ENCODE measurements around the gene RAB30.
"Not testable (repeated sequence)": the region's sequence is repeated elsewhere in the genome, so short reads cannot be mapped to it uniquely, and the experiment has no call there.

The RAB30 gene

GRCh38 chr11:82943430-82943829 is 128.3 kb downstream of the RAB30 start:
- not testable (repeated sequence) for DNase-seq (ENCODE audit: low spot score)

DNA sequence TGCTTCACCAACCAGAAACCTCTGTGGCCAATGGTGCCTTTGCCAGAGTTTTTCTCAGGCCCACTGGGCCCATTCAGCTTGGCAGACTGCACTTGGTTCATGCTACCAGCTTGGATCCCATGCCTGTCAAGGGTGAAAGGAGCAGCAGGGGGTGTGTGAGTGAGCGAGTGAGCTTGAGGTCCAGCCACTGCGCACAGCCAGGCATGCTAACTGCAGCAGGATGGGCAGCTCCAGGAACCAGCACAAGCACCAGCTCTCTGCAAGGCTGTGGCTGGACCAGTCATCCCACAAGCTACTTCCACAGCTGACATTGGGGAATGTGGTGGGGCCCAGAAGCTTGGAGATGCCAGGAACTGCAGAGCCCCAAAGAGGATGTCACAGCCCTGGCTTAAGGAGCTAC is 129.3 kb downstream of the RAB30 start:
- no peak for DNase-seq (ENCODE audit: low spot score)

DNA sequence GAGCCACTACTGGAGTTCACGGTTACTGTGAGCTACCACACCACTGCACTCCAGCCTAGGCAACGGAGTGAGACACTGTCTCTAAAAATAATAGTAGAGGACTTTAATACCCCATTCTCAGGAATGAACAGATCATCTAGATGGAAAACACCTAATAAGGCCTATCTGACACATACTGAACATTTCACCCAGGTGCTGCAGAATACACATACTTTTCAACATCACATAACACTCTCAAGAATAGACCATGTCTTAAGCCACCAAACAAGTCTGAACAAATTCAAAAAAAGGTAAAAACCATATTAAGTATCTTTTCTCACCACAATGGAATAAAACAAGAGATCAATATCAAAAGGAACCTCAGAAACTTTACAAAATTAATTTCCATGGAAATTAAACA is 132.2 kb downstream of the RAB30 start:
- DNase-seq (ENCODE audit: low spot score): no peak

- DNase-seq (ENCODE audit: low spot score): no peak
These were observed 134.1 kb downstream of the RAB30 start for GRCh38 chr11:82937554-82937953.

DNA sequence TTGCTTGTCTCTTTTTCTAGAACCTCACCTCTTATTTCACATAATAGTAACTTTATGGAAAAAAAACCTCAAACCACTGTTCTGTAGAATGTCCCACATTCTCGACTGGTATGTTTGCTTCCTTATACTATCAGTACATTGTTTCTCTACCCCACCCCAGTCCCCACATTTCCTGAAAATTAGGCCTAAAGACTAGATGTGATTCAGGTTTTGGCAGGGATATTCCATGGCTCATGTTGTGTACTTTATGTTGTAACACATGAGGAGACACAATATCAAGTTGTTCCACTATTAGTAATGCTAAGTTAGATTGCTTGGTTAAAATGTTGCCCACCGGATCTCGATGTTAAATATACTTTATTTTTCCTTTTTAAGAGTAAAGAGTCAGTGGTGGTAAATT is 135.4 kb downstream of the RAB30 start:
- DNase-seq (ENCODE audit: low spot score): no peak

DNA sequence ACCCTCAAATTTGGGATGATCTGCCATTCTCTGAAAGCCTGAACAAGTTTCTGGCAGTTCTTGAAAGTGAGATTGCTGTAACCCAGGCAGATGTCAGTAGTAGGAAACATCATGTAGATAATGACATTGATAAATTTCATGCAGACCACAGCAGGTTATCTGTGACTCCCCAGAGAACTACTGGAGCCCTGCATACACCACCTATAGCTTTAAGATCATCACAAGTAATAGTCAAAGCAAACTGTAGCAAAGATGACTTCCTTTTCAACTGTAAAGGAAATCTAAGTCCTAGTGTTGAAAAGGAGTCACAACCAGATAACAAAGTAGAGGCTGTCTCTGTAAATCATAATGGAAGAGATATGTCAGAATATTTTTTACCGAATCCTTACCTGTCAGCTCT is 139.1 kb downstream of the RAB30 start:
- DNase-seq (ENCODE audit: low spot score): no peak

GRCh38 chr11:82930734-82931133 is 141.0 kb downstream of the RAB30 start:
- DNase-seq (ENCODE audit: low spot score): no peak

DNA sequence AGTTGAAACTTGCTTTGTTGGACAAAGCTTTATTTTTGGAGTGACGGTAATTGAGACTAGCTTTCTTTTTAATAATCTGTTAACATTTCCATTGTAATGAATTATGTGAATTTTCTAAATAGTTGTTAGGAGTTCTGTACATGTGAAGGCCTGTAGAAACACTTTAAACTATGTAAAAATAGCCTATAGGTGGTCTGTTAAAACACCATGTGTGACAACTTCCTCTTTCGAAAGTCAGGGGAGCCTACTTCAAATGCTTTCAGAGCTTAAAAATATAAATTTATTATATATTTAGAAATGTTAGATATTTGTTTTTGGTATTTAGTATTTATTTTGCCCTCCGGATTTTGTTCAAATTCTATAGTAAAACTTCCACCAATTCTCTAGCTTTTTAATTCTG is 141.5 kb downstream of the RAB30 start:
- no peak for DNase-seq (ENCODE audit: low spot score)

DNA sequence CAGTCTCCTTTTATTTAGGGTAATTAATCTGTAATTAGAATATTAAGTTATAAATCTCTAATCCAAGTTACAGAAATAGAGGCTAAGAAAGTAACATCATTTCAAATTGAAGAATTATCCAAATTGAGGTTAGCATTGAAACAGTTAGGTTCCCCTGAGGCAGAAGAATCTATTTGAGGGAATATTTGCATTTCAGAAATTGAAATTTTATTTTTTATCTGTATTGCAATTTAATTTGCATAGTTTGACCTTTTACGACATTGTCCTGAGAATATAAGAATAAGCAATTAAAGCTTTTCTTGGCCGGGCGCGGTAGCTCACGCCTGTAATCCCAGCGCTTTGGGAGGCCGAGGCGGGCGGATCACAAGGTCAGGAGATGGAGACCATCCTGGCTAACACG is 142.6 kb downstream of the RAB30 start:
- DNase-seq (ENCODE audit: low spot score): no peak

DNA sequence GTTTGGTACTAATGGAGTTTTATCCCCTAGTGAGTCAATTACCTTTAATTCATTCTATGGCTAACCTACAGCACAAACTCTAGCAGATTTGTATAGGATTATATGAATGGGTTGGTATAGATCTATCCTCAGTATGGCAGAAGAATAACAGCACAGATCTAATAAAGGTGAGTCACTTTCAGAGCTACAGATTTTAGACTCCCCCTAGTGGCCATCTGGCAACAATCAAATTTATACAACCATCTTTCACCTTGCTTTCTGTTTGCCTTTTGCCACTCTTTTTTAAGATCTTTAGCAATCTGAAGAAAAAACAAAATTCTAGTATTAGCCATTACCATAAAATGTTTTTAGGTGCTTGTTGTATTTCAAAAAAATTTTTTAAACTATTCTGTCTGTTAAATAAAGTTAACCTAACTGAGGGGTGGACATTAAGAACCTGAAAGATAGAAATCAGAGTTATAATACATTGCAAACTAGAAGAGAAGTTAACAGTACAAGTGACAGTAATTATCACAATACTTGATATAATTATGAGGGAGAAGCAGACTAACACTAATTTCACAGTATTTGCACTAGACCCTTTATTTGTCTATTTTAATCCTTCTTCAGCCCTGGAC is 144.3 kb downstream of the RAB30 start:
- peak; percentile 69 for DNase-seq (ENCODE audit: low spot score)

DNA sequence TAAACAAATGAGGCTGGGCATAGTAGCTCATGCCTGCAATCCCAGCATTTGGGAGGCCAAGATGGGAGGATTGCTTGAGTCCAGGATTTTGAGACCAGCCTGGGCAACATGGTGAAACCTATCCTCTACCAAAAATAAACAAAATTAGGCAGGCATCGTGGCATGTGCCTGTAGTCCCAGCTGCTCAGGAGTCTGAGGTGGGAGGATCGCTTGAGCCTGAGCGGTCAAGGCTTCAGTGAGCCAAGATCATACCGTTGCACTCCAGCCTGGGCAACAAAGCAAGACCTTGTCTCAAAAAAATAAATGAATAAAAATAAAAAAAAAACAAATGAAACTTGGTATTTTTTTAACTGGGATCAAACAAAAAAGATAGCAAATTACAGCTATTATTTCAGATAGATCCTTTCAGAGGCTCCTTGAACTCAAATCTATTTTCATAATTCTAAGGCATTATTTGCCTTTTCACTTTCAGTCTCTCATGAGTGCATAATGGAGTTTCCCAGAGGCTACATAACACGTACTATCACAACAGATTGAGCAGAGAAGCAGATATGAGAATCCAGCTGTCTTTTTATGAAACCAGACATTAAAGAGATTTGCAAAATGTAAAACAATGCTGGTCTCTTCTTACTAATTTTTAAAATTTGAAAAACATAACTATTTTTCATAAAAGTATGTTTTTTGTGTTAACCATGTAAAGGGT is 147.0 kb downstream of the RAB30 start:
- no peak for DNase-seq (ENCODE audit: low spot score)
